ENCODE results near the gene CAPN10.

CAPN10 gene

GRCh38 chr2:240564561-240565332, 21.8 kb upstream of the CAPN10 start:
- no peak for DNase-seq

- DNase-seq: peak; percentile 93
These were observed 21.0 kb upstream of the CAPN10 start for GRCh38 chr2:240565333-240566202.

- DNase-seq: peak; percentile 94
These were observed 20.1 kb upstream of the CAPN10 start for GRCh38 chr2:240566203-240567136.

GRCh38 chr2:240567137-240567871, 19.2 kb upstream of the CAPN10 start:
- no peak for DNase-seq

- DNase-seq: peak; percentile 46
These were observed 18.5 kb upstream of the CAPN10 start, which contains the start of gene RNPEPL1 for GRCh38 chr2:240567872-240568677. TSS of gene RNPEPL1 (plus strand) at chr2:240568484. CDS start at chr2:240568587, 103 bp downstream.

- DNase-seq: peak; percentile 41
These were observed 17.6 kb upstream of the CAPN10 start for GRCh38 chr2:240568678-240569522.

GRCh38 chr2:240569523-240569997, 17.0 kb upstream of the CAPN10 start:
- DNase-seq: no peak

- DNase-seq: no peak
These were observed 16.5 kb upstream of the CAPN10 start for GRCh38 chr2:240569998-240570530.

GRCh38 chr2:240570531-240571313, 15.8 kb upstream of the CAPN10 start:
- no peak for DNase-seq

- no peak for DNase-seq
These were observed 15.1 kb upstream of the CAPN10 start for GRCh38 chr2:240571314-240571973.

GRCh38 chr2:240572141-240573031, 14.1 kb upstream of the CAPN10 start:
- no peak for DNase-seq

GRCh38 chr2:240573071-240573515, 13.4 kb upstream of the CAPN10 start:
- no peak for DNase-seq

GRCh38 chr2:240573516-240574385, 12.8 kb upstream of the CAPN10 start:
- no peak for DNase-seq

GRCh38 chr2:240574386-240575100, 12.0 kb upstream of the CAPN10 start:
- no peak for DNase-seq
